Measurements from ENCODE around the gene RIF1. TPM values are rescaled to one million over a fixed set of nuclear protein-coding genes. Genes with fewer than 3 reads are reported as not detected.

The RIF1 gene
- total RNA-seq, 1 experiment from 2014 or later = 47.3 TPM

- no TSS peak for BruUV-seq (replicated peaks)
- Mint-ChIP-seq H3K27ac (ENCODE audit: low read depth, unreplicated experiment) (no peak overlapping the region), H3K9me3 (ENCODE audit: unreplicated experiment) (no peaks in the 10 kb centered on the region), H3K27me3 (ENCODE audit: insufficient read depth, unreplicated experiment) (no peaks in the 10 kb centered on the region), H3K4me3 (ENCODE audit: unreplicated experiment) (no peak overlapping the region), H3K36me3 (ENCODE audit: insufficient read depth, unreplicated experiment) (peaks cover 21% of the 10 kb centered on the region), H3K4me1 (ENCODE audit: insufficient read depth, unreplicated experiment) (no peaks in the 10 kb centered on the region)
- POLR2A ChIA-PET = no interaction called here
- no peak for DNase-seq (ENCODE audit: unreplicated experiment)
- intact Hi-C loops (cut with micrococcal nuclease) = loop anchor here (10.0 kb wide), 1 partner anchor 533 kb away; no protein-coding TSS in a partner anchor
- CTCF ChIA-PET = interaction anchor here (1.2 kb wide), 1 partner anchor 533 kb away, joined by 5 read pairs; no protein-coding TSS in a partner anchor
- no peak for TF ChIP-seq CTCF (IDR thresholded peaks at IDR 0.05; ENCODE audit: unreplicated experiment)
These were observed 81.8 kb downstream of the RIF1 start for GRCh38 chr2:151491496-151491895.

- POLR2A ChIA-PET = no interaction called here
- CTCF ChIA-PET = interaction anchor here (1.4 kb wide), 1 partner anchor 527 kb away, joined by 6 read pairs; no protein-coding TSS in a partner anchor
- DNase-seq (ENCODE audit: unreplicated experiment) = no peak
- no TSS peak for BruUV-seq (replicated peaks)
- H3K9me3 Mint-ChIP-seq (ENCODE audit: unreplicated experiment) = no peaks in the 10 kb centered on the region
- no peak overlapping the region for H3K27ac Mint-ChIP-seq (ENCODE audit: low read depth, unreplicated experiment)
- intact Hi-C loops (cut with micrococcal nuclease) = loop anchor here (10.0 kb wide), 1 partner anchor 527 kb away; no protein-coding TSS in a partner anchor
- H3K4me3 Mint-ChIP-seq (ENCODE audit: unreplicated experiment) = no peak overlapping the region
- TF ChIP-seq CTCF (IDR thresholded peaks at IDR 0.05; ENCODE audit: unreplicated experiment) = no peak
- H3K4me1 Mint-ChIP-seq (ENCODE audit: insufficient read depth, unreplicated experiment) = no peaks in the 10 kb centered on the region
- peaks cover 10% of the 10 kb centered on the region for H3K36me3 Mint-ChIP-seq (ENCODE audit: insufficient read depth, unreplicated experiment)
- H3K27me3 Mint-ChIP-seq (ENCODE audit: insufficient read depth, unreplicated experiment) = no peaks in the 10 kb centered on the region
These were observed 88.5 kb downstream of the RIF1 start for GRCh38 chr2:151498178-151498577.

GRCh38 chr2:151506170-151506569, 96.5 kb downstream of the RIF1 start:
- intact Hi-C loops (cut with micrococcal nuclease) = no loop called here
- POLR2A ChIA-PET = no interaction called here
- TF ChIP-seq CTCF (IDR thresholded peaks at IDR 0.05; ENCODE audit: unreplicated experiment) = no peak
- BruUV-seq (replicated peaks) = no TSS peak
- no peaks in the 10 kb centered on the region for H3K36me3 Mint-ChIP-seq (ENCODE audit: insufficient read depth, unreplicated experiment)
- CTCF ChIA-PET = interaction anchor here (1.0 kb wide), 1 partner anchor 69 kb away, joined by 3 read pairs; no protein-coding TSS in a partner anchor
- no peaks in the 10 kb centered on the region for H3K27me3 Mint-ChIP-seq (ENCODE audit: insufficient read depth, unreplicated experiment)
- no peak overlapping the region for H3K27ac Mint-ChIP-seq (ENCODE audit: low read depth, unreplicated experiment)
- no peaks in the 10 kb centered on the region for H3K4me1 Mint-ChIP-seq (ENCODE audit: insufficient read depth, unreplicated experiment)
- DNase-seq (ENCODE audit: unreplicated experiment) = no peak
- H3K9me3 Mint-ChIP-seq (ENCODE audit: unreplicated experiment) = no peaks in the 10 kb centered on the region
- no peak overlapping the region for H3K4me3 Mint-ChIP-seq (ENCODE audit: unreplicated experiment)

- ChIA-PET CTCF (interaction anchor here (0.9 to 1.2 kb wide), 2 partner anchors 20 to 517 kb away, joined by 3 to 5 read pairs; no protein-coding TSS in a partner anchor), POLR2A (no interaction called here)
- no peaks in the 10 kb centered on the region for H3K27me3 Mint-ChIP-seq (ENCODE audit: insufficient read depth, unreplicated experiment)
- no TSS peak for BruUV-seq (replicated peaks)
- TF ChIP-seq CTCF (IDR thresholded peaks at IDR 0.05; ENCODE audit: unreplicated experiment) = no peak
- H3K36me3 Mint-ChIP-seq (ENCODE audit: insufficient read depth, unreplicated experiment) = no peaks in the 10 kb centered on the region
- no peak overlapping the region for H3K27ac Mint-ChIP-seq (ENCODE audit: low read depth, unreplicated experiment)
- intact Hi-C loops (cut with micrococcal nuclease) = no loop called here
- no peaks in the 10 kb centered on the region for H3K4me1 Mint-ChIP-seq (ENCODE audit: insufficient read depth, unreplicated experiment)
- no peak overlapping the region for H3K4me3 Mint-ChIP-seq (ENCODE audit: unreplicated experiment)
- DNase-seq (ENCODE audit: unreplicated experiment) = no peak
- H3K9me3 Mint-ChIP-seq (ENCODE audit: unreplicated experiment) = no peaks in the 10 kb centered on the region
These were observed 98.8 kb downstream of the RIF1 start for GRCh38 chr2:151508519-151508918.
